IMR-90 (cell line): ENCODE data around the gene CELSR1.

ENCODE experiments used
- FOS ChIP-seq: fragments of 150-350 bp; IDR thresholded peaks from 2 replicates; pipeline ENCODE4 v1.6.1; 2016; ENCODE audit warnings: low read depth, low read length
- MXI1 ChIP-seq: IDR thresholded peaks from 2 replicates; pipeline ENCODE4 v1.6.1; 2012; ENCODE audit warnings: low read depth, mild to moderate bottlenecking, low read length, moderate library complexity, borderline replicate concordance
- POLR2A ChIP-seq: IDR thresholded peaks from 2 replicates; pipeline ENCODE4 v1.6.1; 2012; ENCODE audit warnings: mild to moderate bottlenecking, low read depth, low read length
- RAD21 ChIP-seq: IDR thresholded peaks from 2 replicates; pipeline ENCODE4 v1.6.1; 2012; ENCODE audit warnings: low read length, improper control_type of control experiment
- RCOR1 ChIP-seq: IDR thresholded peaks from 2 replicates; pipeline ENCODE4 v1.6.1; 2012; ENCODE audit warnings: mild to moderate bottlenecking, low read length, improper control_type of control experiment; ENCODE audit not compliant: insufficient replicate concordance
- RFX5 ChIP-seq: IDR thresholded peaks from 2 replicates; pipeline ENCODE4 v1.8.0; 2012; ENCODE audit warnings: low read depth, mild to moderate bottlenecking, low read length, moderate library complexity
- SMC3 ChIP-seq: fragments of 150-350 bp; IDR thresholded peaks from 2 replicates; pipeline ENCODE4 v1.6.1; 2016; ENCODE audit warnings: low read depth, mild to moderate bottlenecking, antibody characterized with exemption, low read length, moderate library complexity
- TF ChIP-seq, protein P1 (sequence below): conservative IDR thresholded peaks from 2 replicates; pipeline ENCODE4 v1.5.1; 2012; ENCODE audit warnings: mild to moderate bottlenecking, low read depth, low read length, improper control_type of control experiment
- TF ChIP-seq, protein P2 (sequence below): fragments of 150-350 bp; IDR thresholded peaks from 2 replicates; pipeline ENCODE4 v1.6.1; 2016; ENCODE audit warnings: low read depth, mild to moderate bottlenecking, low read length, moderate library complexity, borderline replicate concordance

GRCh38 chr22:46319319-46319718 lies 218.1 kb downstream of the CELSR1 start:
- TF ChIP-seq POLR2A (no peak), RFX5 (no peak), SMC3 (no peak), FOS (no peak), RCOR1 (no peak), MXI1 (no peak), RAD21 (no peak)
- TF ChIP-seq, protein P1, sequence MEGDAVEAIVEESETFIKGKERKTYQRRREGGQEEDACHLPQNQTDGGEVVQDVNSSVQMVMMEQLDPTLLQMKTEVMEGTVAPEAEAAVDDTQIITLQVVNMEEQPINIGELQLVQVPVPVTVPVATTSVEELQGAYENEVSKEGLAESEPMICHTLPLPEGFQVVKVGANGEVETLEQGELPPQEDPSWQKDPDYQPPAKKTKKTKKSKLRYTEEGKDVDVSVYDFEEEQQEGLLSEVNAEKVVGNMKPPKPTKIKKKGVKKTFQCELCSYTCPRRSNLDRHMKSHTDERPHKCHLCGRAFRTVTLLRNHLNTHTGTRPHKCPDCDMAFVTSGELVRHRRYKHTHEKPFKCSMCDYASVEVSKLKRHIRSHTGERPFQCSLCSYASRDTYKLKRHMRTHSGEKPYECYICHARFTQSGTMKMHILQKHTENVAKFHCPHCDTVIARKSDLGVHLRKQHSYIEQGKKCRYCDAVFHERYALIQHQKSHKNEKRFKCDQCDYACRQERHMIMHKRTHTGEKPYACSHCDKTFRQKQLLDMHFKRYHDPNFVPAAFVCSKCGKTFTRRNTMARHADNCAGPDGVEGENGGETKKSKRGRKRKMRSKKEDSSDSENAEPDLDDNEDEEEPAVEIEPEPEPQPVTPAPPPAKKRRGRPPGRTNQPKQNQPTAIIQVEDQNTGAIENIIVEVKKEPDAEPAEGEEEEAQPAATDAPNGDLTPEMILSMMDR, result no peak
- TF ChIP-seq, protein P2, sequence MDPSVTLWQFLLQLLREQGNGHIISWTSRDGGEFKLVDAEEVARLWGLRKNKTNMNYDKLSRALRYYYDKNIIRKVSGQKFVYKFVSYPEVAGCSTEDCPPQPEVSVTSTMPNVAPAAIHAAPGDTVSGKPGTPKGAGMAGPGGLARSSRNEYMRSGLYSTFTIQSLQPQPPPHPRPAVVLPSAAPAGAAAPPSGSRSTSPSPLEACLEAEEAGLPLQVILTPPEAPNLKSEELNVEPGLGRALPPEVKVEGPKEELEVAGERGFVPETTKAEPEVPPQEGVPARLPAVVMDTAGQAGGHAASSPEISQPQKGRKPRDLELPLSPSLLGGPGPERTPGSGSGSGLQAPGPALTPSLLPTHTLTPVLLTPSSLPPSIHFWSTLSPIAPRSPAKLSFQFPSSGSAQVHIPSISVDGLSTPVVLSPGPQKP, result no peak
